ENCODE measurements around the gene KHK. TPM values are rescaled to one million over a fixed set of nuclear protein-coding genes. Genes with fewer than 3 reads are reported as not detected.

KHK gene
- total RNA-seq, 1 donor from 2014 or later = 5.3 TPM

- H3K4me1 Mint-ChIP-seq (ENCODE audit: low read depth, unreplicated experiment) = peaks cover 26% of the 10 kb centered on the region
- peak overlapping the region; percentile 97 for H3K4me3 Mint-ChIP-seq (ENCODE audit: unreplicated experiment)
- TF ChIP-seq CTCF (IDR thresholded peaks at IDR 0.05; ENCODE audit: partially characterized antibody, unreplicated experiment) = no peak
- DNase-seq = no peak
- no peaks in the 10 kb centered on the region for H3K36me3 Mint-ChIP-seq (ENCODE audit: unreplicated experiment)
- H3K27ac Mint-ChIP-seq (ENCODE audit: unreplicated experiment) = no peak overlapping the region
- H3K27me3 Mint-ChIP-seq (ENCODE audit: unreplicated experiment) = peaks cover 7% of the 10 kb centered on the region
- H3K9me3 Mint-ChIP-seq (ENCODE audit: unreplicated experiment) = peaks cover 13% of the 10 kb centered on the region
Measured at GRCh38 chr2:27069961-27070618, 16.5 kb upstream of the KHK start.

GRCh38 chr2:27070653-27071276 is 15.8 kb upstream of the KHK start:
- H3K4me3 Mint-ChIP-seq (ENCODE audit: unreplicated experiment) = peak overlapping the region; percentile 97
- DNase-seq = no peak
- peak overlapping the region; percentile 89 for H3K27ac Mint-ChIP-seq (ENCODE audit: unreplicated experiment)

GRCh38 chr2:27071277-27071989 is 15.1 kb upstream of the KHK start, which contains the start of gene OST4:
OST4 (minus strand) TSS chr2:27071654.
- peak within 1 kb of the TSS; percentile 97 for H3K4me3 Mint-ChIP-seq (ENCODE audit: unreplicated experiment)
- peaks cover 8% of the 10 kb centered on the region for H3K27me3 Mint-ChIP-seq (ENCODE audit: unreplicated experiment)
- DNase-seq = peak; percentile 94
- no peak for TF ChIP-seq CTCF (IDR thresholded peaks at IDR 0.05; ENCODE audit: partially characterized antibody, unreplicated experiment)
- H3K9me3 Mint-ChIP-seq (ENCODE audit: unreplicated experiment) = peaks cover 12% of the 10 kb centered on the region
- H3K4me1 Mint-ChIP-seq (ENCODE audit: low read depth, unreplicated experiment) = peaks cover 26% of the 10 kb centered on the region
- peak within 1 kb of the TSS; percentile 89 for H3K27ac Mint-ChIP-seq (ENCODE audit: unreplicated experiment)
- peaks cover 5% of the 10 kb centered on the region for H3K36me3 Mint-ChIP-seq (ENCODE audit: unreplicated experiment)

More at GRCh38 chr2:27070653-27071276, 15.8 kb upstream of the KHK start:
- TF ChIP-seq CTCF (IDR thresholded peaks at IDR 0.05; ENCODE audit: partially characterized antibody, unreplicated experiment) = no peak
- Mint-ChIP-seq H3K27me3 (ENCODE audit: unreplicated experiment) (peaks cover 8% of the 10 kb centered on the region), H3K4me1 (ENCODE audit: low read depth, unreplicated experiment) (peaks cover 22% of the 10 kb centered on the region), H3K36me3 (ENCODE audit: unreplicated experiment) (no peaks in the 10 kb centered on the region), H3K9me3 (ENCODE audit: unreplicated experiment) (peaks cover 14% of the 10 kb centered on the region)

GRCh38 chr2:27071990-27072830 is 14.4 kb upstream of the KHK start:
- Mint-ChIP-seq H3K27ac (ENCODE audit: unreplicated experiment) (peak overlapping the region; percentile 76), H3K4me3 (ENCODE audit: unreplicated experiment) (peak overlapping the region; percentile 89), H3K27me3 (ENCODE audit: unreplicated experiment) (peaks cover 8% of the 10 kb centered on the region), H3K36me3 (ENCODE audit: unreplicated experiment) (peaks cover 5% of the 10 kb centered on the region), H3K9me3 (ENCODE audit: unreplicated experiment) (peaks cover 12% of the 10 kb centered on the region), H3K4me1 (ENCODE audit: low read depth, unreplicated experiment) (peaks cover 31% of the 10 kb centered on the region)
- DNase-seq = peak; percentile 62
- no peak for TF ChIP-seq CTCF (IDR thresholded peaks at IDR 0.05; ENCODE audit: partially characterized antibody, unreplicated experiment)
